GM18909 (cell line): Measurements from ENCODE around the gene SEPTIN12.
"Not testable (repeated sequence)": the region's sequence is repeated elsewhere in the genome, so short reads cannot be mapped to it uniquely, and the experiment has no call there.

Experiments used
- ATAC-seq: cut with Tn5 transposase; IDR thresholded peaks from one replicate; pipeline ENCODE4 v1.9.1; 2021; ENCODE audit warnings: mild to moderate bottlenecking; ENCODE audit not compliant: unreplicated experiment, poor library complexity

SEPTIN12 gene

GRCh38 chr16:4788489-4788889, 344 bp upstream of the SEPTIN12 start:
- no peak for ATAC-seq

- ATAC-seq, result no peak
These were observed 1.1 kb downstream of the SEPTIN12 start for GRCh38 chr16:4787068-4787467.

- ATAC-seq, result no peak
These were observed 2.2 kb downstream of the SEPTIN12 start for GRCh38 chr16:4785758-4786433.

- ATAC-seq, result not testable (repeated sequence)
These were observed 3.6 kb downstream of the SEPTIN12 start for GRCh38 chr16:4784444-4784987.

GRCh38 chr16:4783951-4784336, 4.2 kb downstream of the SEPTIN12 start:
- no peak for ATAC-seq

GRCh38 chr16:4783251-4783950, 4.7 kb downstream of the SEPTIN12 start:
- no peak for ATAC-seq

GRCh38 chr16:4780235-4780634, 7.9 kb downstream of the SEPTIN12 start:
- ATAC-seq, result no peak

- ATAC-seq, result no peak
These were observed 10.1 kb downstream of the SEPTIN12 start for GRCh38 chr16:4778050-4778392.

- ATAC-seq, result no peak
These were observed 10.7 kb downstream of the SEPTIN12 start for GRCh38 chr16:4777339-4778049.

- no peak for ATAC-seq
These were observed 11.9 kb downstream of the SEPTIN12 start for GRCh38 chr16:4776141-4776705.

- ATAC-seq, result no peak
These were observed 13.1 kb downstream of the SEPTIN12 start for GRCh38 chr16:4775005-4775404.

GRCh38 chr16:4772351-4772750, 15.8 kb downstream of the SEPTIN12 start:
- no peak for ATAC-seq

- ATAC-seq, result no peak
These were observed 16.5 kb downstream of the SEPTIN12 start for GRCh38 chr16:4771646-4772045.

- no peak for ATAC-seq
These were observed 18.9 kb downstream of the SEPTIN12 start for GRCh38 chr16:4769306-4769638.

- peak; percentile 70 for ATAC-seq
These were observed 19.4 kb downstream of the SEPTIN12 start for GRCh38 chr16:4768549-4769305.

GRCh38 chr16:4767872-4768548, 20.1 kb downstream of the SEPTIN12 start:
- ATAC-seq, result peak; percentile 1

GRCh38 chr16:4766875-4767628, 21.1 kb downstream of the SEPTIN12 start, which contains the start of gene ZNF500:
TSS of gene ZNF500 (minus strand) at chr16:4767162. CDS start at chr16:4765978, 1,184 bp downstream.
- peak; percentile 87 for ATAC-seq

GRCh38 chr16:4765511-4766474, 22.4 kb downstream of the SEPTIN12 start:
- ATAC-seq, result no peak
